CD4-positive, alpha-beta T cell treated with Interleukin-2 at 100 ng/mL for 4 hours (primary cell): ENCODE results near the gene TBC1D14.

Experiments used
- DNase-seq: peaks from one replicate; pipeline ENCODE4 v3.0.0-alpha.2; 2020; ENCODE audit warnings: low spot score

The TBC1D14 gene

DNA sequence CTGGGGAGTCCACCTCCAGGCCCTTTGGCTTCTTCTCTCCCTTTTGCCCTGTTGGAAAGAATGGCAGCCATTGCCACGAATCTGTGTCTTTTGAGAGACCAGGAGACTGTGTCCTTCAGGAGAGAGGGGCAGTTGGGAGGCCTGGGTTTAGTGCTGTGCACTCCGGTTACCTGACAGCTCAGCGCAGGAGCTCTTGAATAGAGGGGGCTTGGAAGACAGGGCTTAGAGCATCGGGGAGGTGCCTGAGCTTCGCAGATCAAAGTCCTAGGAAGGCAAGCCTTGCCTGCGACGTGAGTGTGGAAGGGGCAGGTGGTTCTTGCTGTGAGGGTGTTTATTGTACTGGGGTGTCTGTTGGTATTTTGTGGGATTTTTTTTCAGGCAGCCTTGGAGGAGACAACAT lies 91.6 kb downstream of the TBC1D14 start:
- DNase-seq: no peak

DNA sequence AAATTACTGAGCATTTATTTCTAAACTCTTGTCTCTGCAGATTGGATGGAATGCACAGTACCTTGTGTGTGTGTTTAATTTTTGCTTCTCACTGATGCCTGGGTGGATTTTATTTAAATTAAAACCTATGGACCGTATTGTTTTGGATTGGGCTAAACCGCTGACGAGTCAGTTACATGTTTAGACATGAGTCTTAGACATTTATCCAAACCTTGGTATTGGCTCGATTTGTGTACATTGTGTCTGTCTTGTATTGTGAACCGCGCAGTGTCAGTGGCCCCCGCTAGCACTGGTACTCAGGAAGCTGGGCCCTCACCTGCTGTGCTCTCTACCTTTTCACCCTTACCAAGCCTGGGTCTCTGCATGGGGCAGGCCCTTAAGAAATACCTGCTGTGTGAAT lies 92.7 kb downstream of the TBC1D14 start:
- DNase-seq: no peak

DNA sequence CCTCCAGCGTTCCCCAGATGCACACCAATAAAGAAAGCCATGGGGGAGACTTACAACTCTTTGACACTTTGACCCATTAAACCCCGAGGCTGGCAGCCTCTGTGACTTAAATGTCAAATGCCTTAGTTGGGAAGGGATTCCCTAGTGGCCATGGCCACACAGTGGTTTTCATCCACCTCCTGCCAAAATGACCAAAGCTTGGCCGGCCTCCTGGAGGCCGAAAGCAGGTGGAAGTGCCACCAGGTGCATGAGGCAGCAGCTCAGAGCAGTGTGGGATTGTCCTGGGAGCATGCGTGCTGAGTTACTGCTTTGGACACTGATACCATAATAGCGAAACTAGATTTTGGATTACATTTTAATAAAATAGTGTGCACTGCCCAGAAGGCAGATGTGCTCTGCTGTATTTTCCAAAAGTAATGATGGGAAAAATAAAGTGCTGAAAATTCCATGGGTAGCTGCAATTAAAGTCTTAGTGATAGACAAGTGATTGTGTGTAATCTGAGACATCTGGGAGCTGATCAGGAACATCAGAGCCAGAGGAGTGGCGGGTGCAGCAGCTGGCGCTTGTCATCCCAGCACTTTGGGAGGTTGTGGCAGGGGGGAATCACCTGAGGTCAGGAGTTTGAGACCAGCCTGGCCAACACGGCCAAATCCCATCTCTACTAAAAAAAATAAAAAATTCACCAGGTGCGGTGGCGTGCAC lies 93.7 kb downstream of the TBC1D14 start:
- DNase-seq: no peak

DNA sequence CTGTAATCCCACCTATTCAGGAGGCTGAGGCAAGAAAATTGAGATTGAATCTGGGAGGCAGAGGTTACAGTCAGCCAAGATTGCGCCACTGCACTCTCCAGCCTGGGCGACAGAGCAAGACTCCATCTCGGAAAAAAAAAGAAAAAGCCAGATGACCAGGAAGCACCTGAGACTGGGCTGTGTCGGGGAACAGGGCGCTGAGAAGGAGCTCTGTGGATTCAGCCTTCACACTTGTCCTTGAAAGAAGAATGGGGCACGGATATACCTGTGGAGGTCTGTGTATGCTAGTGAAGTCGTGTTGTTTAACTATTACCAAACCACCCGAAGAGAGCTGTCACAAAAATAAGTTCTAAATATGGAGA lies 94.2 kb downstream of the TBC1D14 start:
- DNase-seq: no peak

DNA sequence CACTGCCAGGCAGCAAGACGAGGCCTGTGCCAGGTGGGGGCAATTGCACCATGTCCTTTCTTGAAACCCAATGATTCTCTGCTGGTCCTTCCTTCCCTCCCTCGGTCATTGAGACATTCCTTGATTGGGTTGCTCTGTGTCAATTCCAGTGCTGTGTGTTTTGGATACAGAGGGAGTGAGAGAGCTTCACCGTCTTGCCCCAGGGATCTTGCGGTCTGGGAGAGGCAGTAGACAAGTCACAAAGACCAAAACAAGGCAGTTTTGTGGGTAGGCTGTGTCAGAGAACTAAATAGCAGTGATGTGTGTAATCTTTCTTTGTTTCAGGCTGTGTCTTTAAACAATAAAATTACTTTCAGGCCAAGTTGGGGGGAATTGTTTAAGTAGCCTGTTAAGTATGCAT lies 94.7 kb downstream of the TBC1D14 start:
- no peak for DNase-seq

DNA sequence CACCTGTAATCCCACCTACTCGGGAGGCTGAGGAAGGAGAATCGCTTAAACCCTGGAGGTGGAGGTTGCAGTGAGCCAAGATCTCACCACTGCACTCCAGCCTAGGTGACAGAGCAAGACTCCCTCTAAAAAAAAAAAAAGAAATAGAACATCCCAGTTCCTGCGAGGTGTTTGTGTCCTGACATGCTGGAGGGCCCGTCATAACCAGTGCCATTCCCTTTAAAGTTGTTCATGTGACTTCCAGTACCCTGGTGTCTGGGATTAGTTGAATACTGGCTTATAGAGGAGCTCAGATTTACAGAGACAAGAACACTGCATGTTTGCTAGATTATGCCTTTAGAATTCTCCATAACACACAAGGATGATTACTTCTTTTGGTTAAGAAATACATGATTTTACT lies 95.9 kb downstream of the TBC1D14 start:
- DNase-seq: no peak

DNA sequence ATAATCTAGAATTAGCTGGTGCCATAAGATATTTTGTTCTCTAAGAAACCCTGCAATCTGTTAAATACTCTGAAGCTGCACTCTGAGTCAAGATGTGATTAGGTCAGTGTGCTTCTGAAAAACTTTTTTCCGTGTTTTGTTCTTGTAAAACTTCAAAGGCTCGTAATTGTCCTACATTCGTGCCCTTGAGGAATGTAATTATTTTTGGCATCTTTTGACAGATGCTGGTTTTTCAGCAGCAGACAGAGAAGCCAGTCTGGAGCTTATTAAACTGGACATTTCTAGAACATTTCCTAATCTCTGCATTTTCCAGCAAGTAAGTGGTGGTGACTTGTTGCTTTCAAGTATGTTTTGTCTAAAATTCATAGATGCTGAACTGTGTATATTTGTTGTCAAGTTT lies 96.8 kb downstream of the TBC1D14 start:
- no peak for DNase-seq

DNA sequence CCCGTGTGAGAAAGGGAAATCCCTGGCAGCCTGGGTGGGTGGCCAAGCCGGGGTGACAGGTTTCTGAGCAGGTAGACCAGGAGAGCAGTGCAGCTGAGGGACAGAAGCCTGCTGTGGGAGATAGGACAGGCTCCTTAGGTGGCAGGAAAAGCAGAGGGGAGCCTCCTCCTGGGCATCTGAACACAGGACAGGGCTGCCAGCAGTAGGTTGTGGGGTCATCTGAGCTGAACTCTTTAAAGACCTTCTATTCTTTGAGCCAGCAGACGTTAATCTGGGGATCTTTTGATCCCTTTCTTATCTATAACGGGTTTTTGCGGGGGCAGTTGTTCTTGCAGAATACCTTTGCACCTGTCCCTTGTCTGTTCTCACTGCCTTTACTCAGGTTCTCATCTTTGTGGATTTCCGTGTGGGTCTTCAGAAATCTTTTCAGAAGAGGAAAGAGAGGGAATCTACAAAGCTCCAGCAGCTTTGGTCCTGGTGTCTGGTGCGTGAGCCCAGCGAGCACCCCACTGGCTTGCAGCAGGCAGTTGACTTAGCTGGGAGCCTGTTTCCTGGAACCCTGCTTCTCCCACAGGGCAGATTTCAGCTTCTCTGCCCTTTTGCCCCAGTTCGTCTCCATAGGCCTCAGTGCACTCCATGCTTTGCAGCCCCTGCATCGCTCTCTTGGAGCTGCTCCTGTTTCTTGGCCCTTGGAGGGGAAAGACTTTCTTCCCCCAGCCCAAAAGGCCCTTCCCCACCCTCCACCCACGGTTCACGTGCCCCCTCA lies 97.7 kb downstream of the TBC1D14 start:
- no peak for DNase-seq

DNA sequence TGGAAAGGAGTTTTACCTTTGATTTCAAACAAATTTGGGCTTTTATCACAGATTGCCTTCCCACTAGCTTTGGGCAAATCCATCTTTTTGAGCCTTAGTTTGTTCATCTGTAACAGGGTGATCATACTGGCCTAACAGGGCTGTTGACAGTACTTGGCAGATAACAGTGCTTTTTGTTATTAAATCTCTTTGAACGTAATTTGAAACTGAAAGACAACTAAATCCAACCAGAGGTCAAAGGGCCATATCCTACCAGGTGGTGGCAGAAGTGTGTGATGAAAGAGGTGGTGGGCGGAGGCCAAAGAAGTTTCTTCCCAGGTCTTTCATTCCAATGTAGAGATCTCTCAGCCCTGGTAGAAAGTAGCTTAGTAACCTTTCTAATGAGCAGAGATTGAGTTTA lies 98.3 kb downstream of the TBC1D14 start:
- no peak for DNase-seq

DNA sequence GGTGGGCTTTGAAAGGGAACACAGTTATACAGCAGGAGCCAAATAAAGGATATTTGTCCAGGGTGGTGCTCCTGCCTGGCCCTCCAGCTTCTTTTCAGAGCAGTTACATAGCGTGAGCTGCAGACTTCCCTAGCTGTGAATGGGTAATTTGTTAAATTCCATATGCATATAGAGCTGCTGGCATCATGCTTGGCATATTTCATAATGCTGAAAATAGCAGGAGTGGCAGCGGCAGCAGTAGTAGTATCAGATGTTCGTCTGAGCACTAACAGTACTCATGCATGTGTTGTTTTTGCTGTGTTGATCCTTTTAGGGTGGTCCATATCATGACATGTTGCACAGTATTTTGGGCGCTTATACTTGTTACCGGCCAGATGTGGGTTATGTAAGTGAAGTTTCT lies 99.9 kb downstream of the TBC1D14 start:
- no peak for DNase-seq

DNA sequence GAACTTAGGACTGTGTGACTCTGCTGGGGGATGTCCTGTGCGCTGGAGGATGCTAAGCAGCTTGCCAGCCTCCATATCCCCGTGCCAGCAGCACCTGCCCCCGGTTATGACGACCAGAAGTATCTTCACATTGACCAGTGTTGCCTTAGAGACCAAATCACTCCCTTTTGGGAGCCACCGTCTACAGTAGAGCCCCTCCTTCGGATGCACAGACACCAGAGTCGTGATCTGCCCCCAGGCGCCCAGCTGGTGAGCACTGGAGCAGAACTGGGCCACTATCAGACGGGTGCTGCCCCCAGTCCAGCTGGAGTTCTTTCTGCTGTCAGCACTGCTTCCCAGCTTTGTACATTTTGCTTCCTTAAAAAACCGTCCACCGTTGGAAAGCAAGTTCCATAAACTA lies 103.5 kb downstream of the TBC1D14 start:
- no peak for DNase-seq

DNA sequence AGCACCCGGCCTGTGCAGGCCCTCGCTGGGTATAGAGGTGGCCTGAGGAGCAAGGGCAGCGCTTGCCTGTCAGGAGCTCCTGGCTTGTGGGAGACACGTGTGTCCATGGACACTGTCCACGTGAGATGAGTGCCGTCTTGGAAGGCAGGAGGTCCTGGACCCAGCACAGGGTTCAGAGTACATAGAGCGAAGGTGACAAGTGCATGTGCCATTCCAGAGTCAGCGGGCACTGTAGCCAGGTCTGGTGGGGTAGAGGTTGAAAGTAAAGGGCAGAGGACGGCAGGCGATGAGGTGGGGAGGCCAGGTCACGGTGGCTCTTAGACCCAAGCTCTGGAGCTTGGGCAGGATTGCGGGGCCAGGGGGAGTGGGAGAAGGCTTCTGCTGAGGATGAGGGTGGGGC lies 105.2 kb downstream of the TBC1D14 start:
- DNase-seq: no peak

DNA sequence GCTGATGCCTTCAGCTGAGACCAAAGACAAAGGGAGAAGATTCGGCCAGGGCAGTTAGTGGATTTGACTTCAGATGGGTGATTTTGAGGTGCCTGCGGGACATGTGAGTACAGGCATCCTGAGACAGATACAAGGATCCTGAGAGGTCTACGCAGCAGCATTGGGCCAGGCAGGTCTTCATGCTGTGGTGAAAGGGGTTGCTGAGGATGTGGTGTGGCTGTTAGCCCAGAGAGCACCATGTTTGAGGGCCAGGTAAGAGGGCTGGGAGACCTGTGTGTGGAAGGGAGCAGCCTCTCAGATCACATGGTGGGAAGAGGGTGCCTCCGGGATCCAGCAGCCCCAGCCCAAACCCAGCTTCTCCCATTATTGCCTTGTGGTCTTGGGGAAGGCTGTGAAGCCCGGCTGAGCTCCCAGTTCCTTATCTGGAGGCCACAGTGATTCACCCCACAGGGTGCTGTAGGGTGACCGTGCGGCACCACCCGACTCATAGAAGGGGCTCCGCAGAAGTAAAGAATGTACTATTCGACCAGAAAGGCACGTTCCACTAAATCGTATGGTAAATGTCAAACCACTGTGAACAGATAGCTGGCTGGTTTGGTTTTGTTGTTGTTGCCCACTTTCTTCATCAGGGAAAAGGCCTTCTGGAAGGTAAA lies 105.9 kb downstream of the TBC1D14 start:
- DNase-seq: no peak

DNA sequence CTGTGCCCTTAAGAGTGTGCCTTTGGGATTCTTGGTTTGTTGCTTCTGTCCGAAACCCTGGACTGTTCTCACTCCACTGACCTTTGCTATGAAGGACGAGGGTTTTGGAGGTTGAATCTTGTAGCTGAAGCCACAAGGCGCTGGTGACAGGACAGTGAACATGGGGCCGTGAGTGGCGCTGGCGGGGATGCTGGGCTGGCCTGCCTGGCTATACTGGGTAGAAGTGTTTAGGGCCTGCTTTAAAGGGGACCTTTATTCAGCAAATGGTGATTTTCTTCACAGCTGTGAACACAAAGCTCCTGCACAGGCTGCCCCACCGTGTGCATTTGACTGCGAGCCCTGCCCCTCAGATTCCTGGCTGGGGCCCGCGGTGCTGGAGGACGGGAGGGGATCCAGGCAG lies 106.5 kb downstream of the TBC1D14 start:
- no peak for DNase-seq

DNA sequence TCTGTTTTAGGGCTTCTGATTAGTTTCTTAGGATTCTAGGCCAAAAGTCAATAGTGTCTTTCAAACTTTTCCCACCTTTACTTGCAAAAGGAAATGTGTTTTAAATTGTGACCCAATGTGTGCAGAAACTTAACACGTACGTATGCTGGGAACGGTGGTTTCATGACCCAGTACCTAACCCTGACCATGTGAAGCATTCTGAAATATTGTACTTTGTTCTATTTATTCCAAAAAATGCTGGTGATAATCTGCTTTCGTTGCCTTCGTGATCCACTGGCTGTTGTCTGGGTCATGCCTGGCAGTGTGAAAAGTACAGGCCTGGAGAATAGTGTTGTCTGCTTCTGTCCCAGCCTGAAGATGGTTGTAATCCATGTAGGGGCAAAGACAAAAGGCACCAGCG lies 106.9 kb downstream of the TBC1D14 start:
- DNase-seq: no peak

DNA sequence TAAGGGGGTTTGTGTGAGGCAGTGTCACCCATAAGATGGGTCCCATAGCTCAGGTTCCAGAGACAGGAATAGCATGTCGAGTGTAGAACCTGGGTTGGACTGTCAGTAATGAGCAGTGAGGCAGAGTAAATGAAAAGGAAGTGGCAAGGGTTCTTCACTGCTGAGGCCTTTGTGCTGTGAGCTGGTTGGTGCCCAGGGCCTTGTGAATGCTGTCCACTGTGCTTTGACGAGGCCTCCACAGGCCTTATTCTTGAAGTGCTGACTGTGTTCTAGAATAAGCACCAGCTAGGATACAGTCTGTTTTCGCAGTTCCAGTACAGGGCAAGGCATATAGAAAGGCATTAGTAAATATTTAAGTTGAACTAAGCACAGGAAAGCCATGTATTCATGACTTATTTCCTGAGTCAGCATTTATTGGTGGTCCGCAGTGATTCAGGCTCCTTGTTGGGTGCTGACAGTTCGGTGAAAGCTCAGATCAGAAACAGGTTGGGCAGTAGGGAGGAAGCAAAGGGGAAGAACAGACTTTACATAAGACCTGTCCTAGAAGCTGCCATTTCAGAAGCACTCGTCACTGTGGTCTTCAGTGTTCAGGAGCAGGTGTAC lies 107.9 kb downstream of the TBC1D14 start:
- no peak for DNase-seq

DNA sequence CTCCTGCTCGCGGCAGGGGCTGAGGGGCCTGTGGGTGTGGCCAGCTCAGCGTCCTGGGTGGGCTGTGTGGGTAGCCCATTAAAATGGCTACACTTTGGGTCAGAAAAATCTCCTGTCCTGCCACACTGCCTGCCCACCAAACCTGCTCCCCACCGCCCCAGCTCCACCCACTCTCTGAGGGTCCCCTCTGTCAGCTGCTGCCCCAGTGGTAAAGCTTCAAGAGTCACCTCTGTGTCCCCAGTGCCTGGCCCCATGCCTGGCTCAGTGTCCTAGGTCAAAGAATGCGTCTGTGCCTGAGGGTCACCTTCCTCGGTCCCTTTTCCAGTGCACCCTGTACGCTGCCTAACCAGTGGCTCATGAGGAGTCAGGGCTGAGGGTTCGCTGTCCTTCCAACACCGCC lies 108.7 kb downstream of the TBC1D14 start:
- DNase-seq: no peak

DNA sequence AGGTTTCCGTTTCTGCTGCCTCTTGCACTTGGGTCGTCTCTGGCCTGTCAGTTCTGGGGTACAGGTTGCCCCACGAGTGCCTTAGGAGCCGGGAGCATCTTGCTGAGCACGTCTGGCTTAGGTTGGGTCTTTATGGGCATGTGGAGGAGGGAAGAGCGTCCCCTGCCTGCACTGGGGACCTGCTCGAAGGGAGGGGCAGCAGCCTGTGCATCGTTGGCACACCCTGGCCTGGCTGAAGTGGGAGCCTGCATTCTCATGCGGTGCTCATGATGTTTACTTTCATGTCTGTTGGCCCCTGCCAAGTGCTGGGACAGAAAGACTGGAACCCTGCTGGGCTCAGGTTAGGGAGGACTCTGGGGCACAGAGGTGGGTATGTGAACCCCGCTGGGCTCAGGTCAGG lies 109.7 kb downstream of the TBC1D14 start:
- no peak for DNase-seq

DNA sequence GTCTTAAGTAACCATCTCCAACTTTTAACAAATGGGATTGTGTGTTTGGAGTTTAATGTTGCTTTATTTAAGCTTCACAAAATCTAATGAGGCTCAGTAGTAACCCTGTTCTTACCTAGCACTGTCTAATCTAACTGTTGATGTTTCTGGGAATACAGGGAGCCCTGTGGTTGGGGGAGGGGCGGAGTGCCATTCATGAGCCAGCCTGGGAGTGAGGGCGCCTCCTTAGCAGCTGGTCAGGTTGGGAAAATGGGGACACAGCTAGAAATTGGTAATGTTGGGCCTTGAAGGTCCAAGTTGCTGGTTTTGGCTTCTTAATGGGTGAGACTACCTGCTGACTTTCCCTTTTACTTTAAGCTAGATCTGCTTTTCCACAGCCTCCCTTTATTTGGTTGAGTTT lies 110.7 kb downstream of the TBC1D14 start:
- DNase-seq: no peak

DNA sequence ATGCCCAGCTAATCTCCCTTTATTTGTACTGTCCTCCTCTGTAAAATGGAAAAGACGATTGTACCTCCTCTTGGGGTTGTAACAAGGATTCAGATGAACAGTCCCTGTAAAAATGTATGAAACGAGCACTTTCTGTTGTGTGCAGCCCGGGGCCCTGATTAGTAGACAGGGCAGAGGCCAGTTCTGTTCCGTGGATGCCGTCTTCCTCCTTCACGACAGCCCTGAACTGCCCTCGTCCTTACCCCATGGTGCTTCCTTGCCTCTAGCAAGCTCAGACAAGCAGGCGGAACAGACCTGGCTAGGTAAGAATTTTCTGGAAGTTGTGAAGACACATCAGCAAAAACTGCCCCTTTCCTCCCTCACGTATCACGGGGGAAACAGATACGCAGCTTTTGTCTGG lies 111.2 kb downstream of the TBC1D14 start:
- DNase-seq: no peak

DNA sequence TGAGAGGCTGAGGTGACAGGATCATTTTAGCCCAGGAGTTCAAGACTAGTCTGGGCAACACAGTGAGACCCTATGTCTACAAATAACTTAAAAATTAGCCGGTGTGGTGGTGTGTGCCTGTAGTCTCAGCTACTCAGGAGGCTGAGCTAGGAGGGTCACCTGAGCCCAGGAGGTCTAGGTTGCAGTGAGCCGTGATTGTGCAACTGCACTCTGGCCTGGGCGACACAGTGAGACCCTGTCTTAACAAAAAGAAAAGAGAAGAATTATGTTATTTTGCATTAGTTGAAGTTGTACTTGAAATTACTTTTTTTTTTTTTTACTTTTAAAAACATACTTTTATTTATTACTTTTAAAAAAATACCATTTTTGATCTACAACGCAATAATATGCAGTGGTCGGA lies 111.7 kb downstream of the TBC1D14 start:
- no peak for DNase-seq

DNA sequence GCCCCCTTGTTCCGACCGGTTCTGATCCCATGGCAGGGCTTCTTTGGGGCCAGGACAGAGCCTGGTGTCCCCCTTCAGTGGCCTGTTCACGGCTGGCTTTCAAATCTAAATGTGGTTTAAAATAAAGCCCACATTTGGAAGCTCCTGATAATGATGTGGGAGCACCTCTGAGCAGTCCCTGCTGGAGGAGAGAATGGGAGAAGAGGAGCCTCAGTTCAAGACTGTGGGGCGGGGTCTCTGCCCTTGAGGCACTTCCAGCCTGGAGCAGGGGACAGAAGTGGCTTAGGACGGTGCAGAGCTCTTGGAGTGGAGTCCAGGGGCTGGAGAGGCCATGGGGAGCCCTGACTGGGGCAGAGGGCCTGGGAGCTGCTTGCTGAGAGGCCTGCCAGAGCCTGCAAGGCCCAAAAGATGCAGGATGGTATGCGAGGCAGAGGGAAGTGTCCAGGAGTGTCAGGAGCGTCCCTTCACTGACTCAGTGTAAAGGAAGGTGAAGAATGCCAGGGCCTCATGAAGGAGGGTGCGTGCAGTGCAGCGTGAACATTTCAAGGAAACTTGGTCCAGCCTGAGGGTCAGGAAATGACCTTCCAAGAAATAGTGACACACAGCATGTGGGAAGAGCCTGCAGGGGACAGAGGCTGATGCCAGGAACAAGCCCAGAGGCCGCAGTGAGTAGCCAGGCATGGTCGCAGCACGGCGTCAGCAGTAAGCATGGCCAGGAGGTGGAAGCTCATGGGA lies 112.5 kb downstream of the TBC1D14 start:
- DNase-seq: no peak
